Suprapubic skin (tissue), 3 donors: ENCODE data around the gene BRD9.

Experiments used
- EP300 ChIP-seq: sonication (generic); formaldehyde crosslinking; IDR thresholded peaks from one replicate; pipeline ENCODE4 v1.6.1; 2017; ENCODE audit warnings: antibody characterized with exemption
- POLR2A ChIP-seq, 2 donors: fragments of 450-650 bp; IDR thresholded peaks; one replicate each; pipeline ENCODE4 v1.6.1; 2017; ENCODE audit warnings: antibody characterized with exemption in 2 of 2, mild to moderate bottlenecking in 2 of 2, moderate library complexity in 2 of 2
- TF ChIP-seq, protein P1 (sequence below), 2 donors: fragments of 200-600 bp in 1 of 2; fragments of 450-650 bp in 1 of 2; sonication (generic) in 1 of 2; IDR thresholded peaks; one replicate each; pipeline ENCODE4 v1.5.1; 2016 to 2019; ENCODE audit warnings: antibody characterized with exemption in 2 of 2, mild to moderate bottlenecking in 1 of 2, moderate library complexity in 1 of 2

DNA sequence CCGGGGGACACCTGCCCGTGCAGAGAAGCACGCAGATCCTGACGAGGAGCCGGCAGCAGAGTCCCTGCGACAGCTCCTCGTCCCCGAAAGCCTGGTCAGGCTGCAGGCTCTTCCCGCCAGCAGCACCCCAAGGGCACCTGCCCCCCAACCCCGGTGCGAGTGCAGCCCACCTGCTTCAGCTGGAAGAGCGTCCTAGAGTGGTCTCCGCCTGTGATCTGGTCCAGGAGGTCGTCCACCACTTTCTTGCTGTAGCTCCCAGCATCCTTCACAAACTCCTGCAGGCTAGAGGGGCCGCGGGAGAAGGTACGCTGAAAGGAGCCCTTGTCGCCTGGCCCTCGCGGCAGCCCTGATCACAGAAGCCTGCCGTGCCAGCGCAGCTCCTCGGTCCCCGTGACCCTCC is 16.7 kb downstream of the BRD9 start:
- TF ChIP-seq, protein P1, sequence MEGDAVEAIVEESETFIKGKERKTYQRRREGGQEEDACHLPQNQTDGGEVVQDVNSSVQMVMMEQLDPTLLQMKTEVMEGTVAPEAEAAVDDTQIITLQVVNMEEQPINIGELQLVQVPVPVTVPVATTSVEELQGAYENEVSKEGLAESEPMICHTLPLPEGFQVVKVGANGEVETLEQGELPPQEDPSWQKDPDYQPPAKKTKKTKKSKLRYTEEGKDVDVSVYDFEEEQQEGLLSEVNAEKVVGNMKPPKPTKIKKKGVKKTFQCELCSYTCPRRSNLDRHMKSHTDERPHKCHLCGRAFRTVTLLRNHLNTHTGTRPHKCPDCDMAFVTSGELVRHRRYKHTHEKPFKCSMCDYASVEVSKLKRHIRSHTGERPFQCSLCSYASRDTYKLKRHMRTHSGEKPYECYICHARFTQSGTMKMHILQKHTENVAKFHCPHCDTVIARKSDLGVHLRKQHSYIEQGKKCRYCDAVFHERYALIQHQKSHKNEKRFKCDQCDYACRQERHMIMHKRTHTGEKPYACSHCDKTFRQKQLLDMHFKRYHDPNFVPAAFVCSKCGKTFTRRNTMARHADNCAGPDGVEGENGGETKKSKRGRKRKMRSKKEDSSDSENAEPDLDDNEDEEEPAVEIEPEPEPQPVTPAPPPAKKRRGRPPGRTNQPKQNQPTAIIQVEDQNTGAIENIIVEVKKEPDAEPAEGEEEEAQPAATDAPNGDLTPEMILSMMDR (IDR thresholded peaks at IDR 0.05): no peak
- TF ChIP-seq POLR2A (IDR thresholded peaks at IDR 0.05) (no peak), EP300 (no peak)
